VCaP (cell line): ENCODE data around the gene PRX.

Source experiments
- H3K27ac ChIP-seq: fragments of 450-650 bp; 2 replicates; pipeline ENCODE4 v1.5.1; 2017
- CTCF ChIP-seq: fragments of 450-650 bp; conservative IDR thresholded peaks from 2 replicates; pipeline ENCODE4 v1.5.1; 2017; ENCODE audit warnings: mild to moderate bottlenecking, moderate library complexity

The PRX gene

DNA sequence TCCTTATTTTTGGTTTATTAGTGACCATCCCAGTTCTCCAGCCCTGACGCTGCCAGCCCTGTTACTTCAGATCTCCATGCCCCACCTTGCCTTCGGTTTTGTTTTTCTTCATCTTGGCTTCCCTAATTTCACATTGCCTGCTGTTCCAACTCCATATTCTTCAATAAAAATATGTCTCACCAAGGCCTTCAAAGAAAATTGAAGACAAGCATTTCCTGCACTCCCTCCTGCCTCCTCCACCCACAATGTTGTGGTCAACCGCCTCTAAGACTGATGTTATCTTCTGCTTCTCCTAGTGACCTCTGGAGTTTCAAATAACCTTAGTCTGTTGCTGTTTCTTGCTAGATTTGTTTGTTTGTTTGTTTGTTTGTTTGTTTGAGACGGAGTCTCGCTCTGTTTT lies 50.1 kb downstream of the PRX start:
- no peak for TF ChIP-seq CTCF
- H3K27ac ChIP-seq: no peak overlapping the region

GRCh38 chr19:40362160-40362559 lies 51.0 kb downstream of the PRX start:
- no peak for TF ChIP-seq CTCF

GRCh38 chr19:40360708-40361241 lies 52.4 kb downstream of the PRX start:
- H3K27ac ChIP-seq: no peak overlapping the region
- no peak for TF ChIP-seq CTCF

More at GRCh38 chr19:40362160-40362559, 51.0 kb downstream of the PRX start:
- H3K27ac ChIP-seq: no peak overlapping the region

DNA sequence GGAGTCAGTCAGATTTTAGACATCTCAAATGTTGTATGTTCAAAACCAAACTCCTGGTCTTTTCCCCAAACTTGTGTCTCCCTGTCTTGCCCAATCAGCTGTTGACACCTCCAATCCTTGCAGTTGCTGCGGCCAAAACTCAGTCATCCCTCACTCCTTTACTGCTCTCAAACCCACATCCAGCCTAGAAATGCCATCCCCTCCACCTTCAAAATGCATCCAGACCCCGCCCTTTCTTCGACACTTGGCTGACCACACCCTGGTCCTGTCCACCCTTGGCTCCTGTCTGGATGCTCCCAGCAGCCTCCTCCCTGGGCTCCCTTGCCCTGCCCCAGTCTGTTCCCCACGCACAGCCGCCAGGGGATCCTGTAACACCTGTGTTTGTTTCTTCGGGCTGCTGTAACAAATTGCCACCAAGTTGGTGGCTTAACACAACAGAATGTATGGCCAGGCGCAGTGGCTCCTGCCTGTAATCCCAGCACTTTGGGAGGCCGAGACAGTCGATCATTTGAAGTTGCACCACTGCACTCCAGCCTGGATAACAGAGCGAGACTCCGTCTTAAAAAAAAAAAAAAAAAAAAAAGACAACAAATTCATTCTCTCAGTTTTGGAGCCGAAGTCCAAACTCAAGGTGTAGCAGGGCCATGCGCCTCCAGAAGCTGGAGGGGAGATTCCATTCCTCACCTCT lies 53.0 kb downstream of the PRX start:
- no peak for TF ChIP-seq CTCF
- H3K27ac ChIP-seq: no peak overlapping the region

GRCh38 chr19:40358773-40359172 lies 54.4 kb downstream of the PRX start:
- no peak for TF ChIP-seq CTCF
- no peak overlapping the region for H3K27ac ChIP-seq

- TF ChIP-seq CTCF: no peak
- H3K27ac ChIP-seq: no peak overlapping the region
Observed at GRCh38 chr19:40357640-40358039, 55.5 kb downstream of the PRX start.

DNA sequence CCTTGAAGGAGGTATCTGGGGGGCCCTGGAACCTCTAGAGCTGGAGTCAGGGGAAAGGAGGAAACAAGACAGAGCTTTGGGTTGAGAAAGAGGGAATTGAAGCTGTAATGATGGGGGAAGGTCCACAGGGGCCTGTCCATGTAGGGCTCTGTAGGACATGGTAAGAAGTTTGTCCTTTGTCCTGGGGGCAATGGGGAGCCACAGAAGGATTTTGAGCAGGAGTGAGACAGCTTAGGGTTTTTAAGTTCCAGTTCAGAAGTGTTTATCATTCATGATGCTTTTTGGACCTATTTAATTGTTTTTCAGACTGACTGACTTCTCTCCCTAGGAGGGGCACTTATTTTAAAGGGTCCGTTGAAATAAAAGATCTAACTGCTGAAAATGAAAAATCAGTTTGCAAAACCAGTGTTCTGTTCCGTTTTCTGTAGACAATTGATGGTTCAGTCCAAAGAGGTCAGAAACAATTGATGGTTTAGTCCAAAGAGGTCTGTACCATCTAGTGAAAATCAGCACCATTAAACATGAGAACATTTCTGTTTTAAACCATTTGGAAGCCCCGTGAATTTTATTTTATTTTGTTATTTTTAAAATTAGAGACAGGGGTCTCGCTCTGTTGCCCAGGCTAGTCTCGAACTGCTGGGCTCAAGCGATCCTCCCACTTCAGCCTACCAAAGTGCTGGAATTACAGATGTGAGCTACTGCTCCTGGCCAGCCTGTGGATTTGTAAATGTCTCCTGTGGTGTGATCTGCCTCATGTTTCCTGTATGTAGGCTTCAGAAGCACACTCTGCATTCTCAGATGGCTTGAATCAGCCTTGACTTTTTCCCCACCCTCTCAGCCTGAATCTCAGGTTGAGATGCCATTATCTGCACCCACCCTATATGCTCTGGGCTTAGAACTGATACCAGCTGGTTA lies 56.2 kb downstream of the PRX start:
- H3K27ac ChIP-seq: no peak overlapping the region
- no peak for TF ChIP-seq CTCF
